Nephron progenitor cell (in vitro differentiated cells): ENCODE measurements around the gene TRABD.

Source experiments
- DNase-seq: peaks from one replicate; pipeline ENCODE4 v3.0.0; 2021
- H3K27ac Mint-ChIP-seq: 2 replicates; pipeline ENCODE4 v1.8.0; 2021; ENCODE audit warnings: mild to moderate bottlenecking, moderate library complexity, mixed read lengths
- H3K27me3 Mint-ChIP-seq: 2 replicates; pipeline ENCODE4 v1.8.0; 2021; ENCODE audit warnings: mild to moderate bottlenecking, low read depth, mixed read lengths; ENCODE audit not compliant: poor library complexity
- H3K36me3 Mint-ChIP-seq: 2 replicates; pipeline ENCODE4 v1.8.0; 2021; ENCODE audit warnings: low read depth, mixed read lengths
- H3K4me1 Mint-ChIP-seq: 2 replicates; pipeline ENCODE4 v1.8.0; 2021; ENCODE audit warnings: mixed read lengths
- H3K4me3 Mint-ChIP-seq: 2 replicates; pipeline ENCODE4 v1.8.0; 2021; ENCODE audit warnings: mild to moderate bottlenecking, moderate library complexity, mixed read lengths
- H3K9me3 Mint-ChIP-seq: 2 replicates; pipeline ENCODE4 v1.8.0; 2021; ENCODE audit warnings: mild to moderate bottlenecking, moderate library complexity, mixed read lengths
- TF ChIP-seq, protein P1 (sequence below): fragments of 200-600 bp; sonication (generic); IDR thresholded peaks from 2 replicates; pipeline ENCODE4 v1.5.0; 2021; ENCODE audit warnings: antibody characterized with exemption

The TRABD gene

DNA sequence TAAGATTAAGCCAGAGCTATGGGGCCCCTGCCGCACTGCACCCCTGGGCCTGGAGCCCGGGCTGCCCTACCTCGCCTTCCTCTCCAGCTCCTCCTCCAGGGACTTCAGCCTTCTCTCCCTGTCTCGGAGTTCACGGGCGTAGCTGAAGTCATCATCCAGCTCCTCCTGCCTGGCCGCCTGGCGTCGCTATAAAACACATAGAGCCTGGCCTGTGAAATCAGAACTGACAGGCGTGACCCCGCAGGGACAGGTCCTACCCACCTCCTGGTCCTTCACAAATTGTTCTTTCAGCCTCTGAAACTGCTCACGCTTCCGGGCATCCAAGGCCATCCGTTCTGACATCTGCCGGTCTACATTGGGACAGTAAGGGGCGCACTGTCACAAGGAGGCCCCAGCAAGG, 38.4 kb downstream of the TRABD start:
- Mint-ChIP-seq H3K4me3 (no peak overlapping the region), H3K36me3 (peaks cover 28% of the 10 kb centered on the region), H3K27ac (peak overlapping the region; percentile 26)

GRCh38 chr22:50225200-50225969, 39.7 kb downstream of the TRABD start:
- Mint-ChIP-seq H3K4me1 (peaks cover 5% of the 10 kb centered on the region), H3K9me3 (no peaks in the 10 kb centered on the region), H3K27me3 (peaks cover 7% of the 10 kb centered on the region), H3K36me3 (peaks cover 29% of the 10 kb centered on the region), H3K4me3 (no peak overlapping the region), H3K27ac (peak overlapping the region; percentile 39)
- TF ChIP-seq, protein P1, sequence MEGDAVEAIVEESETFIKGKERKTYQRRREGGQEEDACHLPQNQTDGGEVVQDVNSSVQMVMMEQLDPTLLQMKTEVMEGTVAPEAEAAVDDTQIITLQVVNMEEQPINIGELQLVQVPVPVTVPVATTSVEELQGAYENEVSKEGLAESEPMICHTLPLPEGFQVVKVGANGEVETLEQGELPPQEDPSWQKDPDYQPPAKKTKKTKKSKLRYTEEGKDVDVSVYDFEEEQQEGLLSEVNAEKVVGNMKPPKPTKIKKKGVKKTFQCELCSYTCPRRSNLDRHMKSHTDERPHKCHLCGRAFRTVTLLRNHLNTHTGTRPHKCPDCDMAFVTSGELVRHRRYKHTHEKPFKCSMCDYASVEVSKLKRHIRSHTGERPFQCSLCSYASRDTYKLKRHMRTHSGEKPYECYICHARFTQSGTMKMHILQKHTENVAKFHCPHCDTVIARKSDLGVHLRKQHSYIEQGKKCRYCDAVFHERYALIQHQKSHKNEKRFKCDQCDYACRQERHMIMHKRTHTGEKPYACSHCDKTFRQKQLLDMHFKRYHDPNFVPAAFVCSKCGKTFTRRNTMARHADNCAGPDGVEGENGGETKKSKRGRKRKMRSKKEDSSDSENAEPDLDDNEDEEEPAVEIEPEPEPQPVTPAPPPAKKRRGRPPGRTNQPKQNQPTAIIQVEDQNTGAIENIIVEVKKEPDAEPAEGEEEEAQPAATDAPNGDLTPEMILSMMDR: no peak
- no peak for DNase-seq

More for the DNA sequence above, 38.4 kb downstream of the TRABD start:
- Mint-ChIP-seq H3K27me3 (peaks cover 7% of the 10 kb centered on the region), H3K9me3 (no peaks in the 10 kb centered on the region), H3K4me1 (peaks cover 5% of the 10 kb centered on the region)
- no peak for DNase-seq
- TF ChIP-seq, protein P1: no peak

GRCh38 chr22:50226063-50226874, 40.6 kb downstream of the TRABD start:
- H3K4me3 Mint-ChIP-seq: no peak overlapping the region
- peaks cover 10% of the 10 kb centered on the region for H3K27me3 Mint-ChIP-seq
- H3K36me3 Mint-ChIP-seq: peaks cover 23% of the 10 kb centered on the region
- H3K9me3 Mint-ChIP-seq: no peaks in the 10 kb centered on the region
- H3K4me1 Mint-ChIP-seq: peaks cover 5% of the 10 kb centered on the region
- no peak for DNase-seq
- peak overlapping the region; percentile 39 for H3K27ac Mint-ChIP-seq
- TF ChIP-seq, protein P1: no peak

GRCh38 chr22:50226875-50227165, 41.1 kb downstream of the TRABD start:
- Mint-ChIP-seq H3K27ac (no peak overlapping the region), H3K4me1 (peaks cover 5% of the 10 kb centered on the region), H3K36me3 (peaks cover 23% of the 10 kb centered on the region), H3K27me3 (peaks cover 10% of the 10 kb centered on the region), H3K9me3 (no peaks in the 10 kb centered on the region), H3K4me3 (no peak overlapping the region)
- TF ChIP-seq, protein P1: no peak
- DNase-seq: no peak

GRCh38 chr22:50227579-50228215, 42.0 kb downstream of the TRABD start:
- DNase-seq: no peak
- peaks cover 18% of the 10 kb centered on the region for H3K36me3 Mint-ChIP-seq

More at GRCh38 chr22:50227579-50228215, 42.0 kb downstream of the TRABD start:
- Mint-ChIP-seq H3K27me3 (peaks cover 10% of the 10 kb centered on the region), H3K4me1 (peaks cover 5% of the 10 kb centered on the region), H3K4me3 (no peak overlapping the region), H3K27ac (no peak overlapping the region), H3K9me3 (no peaks in the 10 kb centered on the region)
- TF ChIP-seq, protein P1: no peak
